Panc1 (cell line): Measurements from ENCODE around the gene TBC1D10A. TPM values are rescaled to one million over a fixed set of nuclear protein-coding genes. Genes with fewer than 3 reads are reported as not detected.
"Not testable (repeated sequence)": the region's sequence is repeated elsewhere in the genome, so short reads cannot be mapped to it uniquely, and the experiment has no call there.

ENCODE experiments used
- ATAC-seq: fragments of 200-7000 bp; cut with Tn5 transposase; 2 replicates; pipeline ENCODE4 v1.9.1; 2020; ENCODE audit warnings: mild to moderate bottlenecking, moderate library complexity
- BruUV-seq: library from RNA; stranded (reverse); fragments of 400-500 nt; replicated peaks from 2 replicates; lab custom pipeline; 2021; lab: Mats Ljungman, UMichigan
- CTCF ChIA-PET: fragments of 300-600 bp; sonication (Branson Sonifier 250); formaldehyde crosslinking; loops from one replicate; lab custom pipeline; 2022; ENCODE audit warnings: antibody characterized with exemption; lab: Charles Lee
- POLR2A ChIA-PET: fragments of 300-600 bp; sonication (Branson Sonifier 250); formaldehyde crosslinking; loops from one replicate; lab custom pipeline; 2022; ENCODE audit warnings: antibody characterized with exemption; lab: Charles Lee
- DNase-seq: peaks from one replicate; pipeline ENCODE4 v3.0.0-alpha.2; 2010; ENCODE audit warnings: low read depth, low spot score
- H3K27ac ChIP-seq: 2 replicates; pipeline ENCODE4 v1.5.1; 2011; ENCODE audit warnings: mild to moderate bottlenecking, low read length, inconsistent platforms
- H3K27me3 ChIP-seq: fragments of 200-500 bp; sonication (Bioruptor generic); 2 replicates; pipeline ENCODE4 v1.6.0; 2014; ENCODE audit warnings: low read length, inconsistent platforms; ENCODE audit not compliant: control insufficient read depth, insufficient read depth
- H3K36me3 ChIP-seq: fragments of 200-500 bp; sonication (Bioruptor generic); 2 replicates; pipeline ENCODE4 v1.5.1; 2014; ENCODE audit warnings: inconsistent platforms, mild to moderate bottlenecking, low read length, moderate library complexity; ENCODE audit not compliant: control insufficient read depth, insufficient read depth
- H3K4me1 ChIP-seq: 2 replicates; pipeline ENCODE4 v1.5.1; 2011; ENCODE audit warnings: inconsistent platforms, mild to moderate bottlenecking, low read length, moderate library complexity; ENCODE audit not compliant: control insufficient read depth, insufficient read depth
- H3K4me3 ChIP-seq, 2 experiments: 2 replicates each; pipeline ENCODE4 v1.5.1; 2011 to 2012; ENCODE audit warnings: low read depth in 2 of 2, low read length in 2 of 2, mild to moderate bottlenecking in 2 of 2, inconsistent platforms in 1 of 2, moderate library complexity in 1 of 2
- H3K9me3 ChIP-seq: fragments of 200-500 bp; sonication (Bioruptor generic); 2 replicates; pipeline ENCODE4 v1.5.1; 2014; ENCODE audit warnings: low read depth, mild to moderate bottlenecking, inconsistent platforms, low read length, moderate library complexity; ENCODE audit not compliant: control insufficient read depth, insufficient read depth
- CTCF ChIP-seq: fragments of 450-650 bp; IDR thresholded peaks from 2 replicates; pipeline ENCODE4 v1.5.1; 2017; ENCODE audit warnings: mild to moderate bottlenecking
- POLR2AphosphoS5 ChIP-seq: IDR thresholded peaks from 2 replicates; pipeline ENCODE4 v1.6.1; 2012; ENCODE audit warnings: mild to moderate bottlenecking, low read depth, low read length, moderate library complexity
- REST ChIP-seq, 2 experiments: IDR thresholded peaks; 2 replicates each; pipeline ENCODE4 v1.6.1; 2011 to 2012; ENCODE audit warnings: low read depth in 2 of 2, control low read depth in 1 of 2, low read length in 1 of 2, mild to moderate bottlenecking in 1 of 2, moderate library complexity in 1 of 2; ENCODE audit not compliant: insufficient read depth in 1 of 2
- SIN3A ChIP-seq: IDR thresholded peaks from 2 replicates; pipeline ENCODE4 v1.6.1; 2012; ENCODE audit warnings: low read depth, mild to moderate bottlenecking, low read length, moderate library complexity, borderline replicate concordance; ENCODE audit not compliant: insufficient read depth
- TCF7L2 ChIP-seq: IDR thresholded peaks from 2 replicates; pipeline ENCODE4 v1.6.1; 2011; ENCODE audit warnings: mild to moderate bottlenecking, low read depth, low read length, inconsistent platforms
- in situ Hi-C: cut with HindIII; loops from 2 replicates; pipeline ENCODE4 v1.10.0; 2016; ENCODE audit warnings: low sequenced_read_pairs, low pct_unique_long_range_greater_than_20kb
- intact Hi-C: fragments of 100-400 bp; cut with micrococcal nuclease; formaldehyde crosslinking; loops from one replicate; pipeline ENCODE4 v1.10.0; 2022; ENCODE audit not compliant: unreplicated experiment
- total RNA-seq: library from RNA; stranded (reverse); gene quantifications from one replicate; pipeline ENCODE4 v1.2.1, GENCODE V29; 2021; ENCODE audit not compliant: unreplicated experiment

Gene TBC1D10A
- total RNA-seq, 1 experiment from 2014 or later: 14.9 TPM

DNA sequence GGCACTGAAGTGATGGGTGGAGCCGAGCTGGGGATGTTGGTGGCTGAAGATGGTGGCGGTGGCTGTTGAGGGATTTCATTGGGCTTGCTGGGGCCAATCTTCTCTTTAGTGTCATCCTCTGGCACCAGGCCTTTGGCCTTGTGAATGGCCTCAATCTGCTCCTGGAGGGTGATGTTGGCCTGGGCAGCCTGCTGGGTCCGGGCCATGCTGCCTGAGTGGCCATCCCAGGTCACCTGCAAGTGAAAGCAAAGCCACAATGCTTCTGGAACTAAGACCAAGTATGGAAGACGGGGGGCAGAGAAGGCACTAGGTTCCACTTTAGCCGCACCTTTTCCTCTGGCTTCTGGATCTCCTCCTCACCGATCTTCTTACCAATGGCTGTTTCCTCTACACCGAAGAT, 12.1 kb upstream of the TBC1D10A start:
- DNase-seq: no peak
- Histone ChIP-seq H3K4me1 (no peaks in the 10 kb centered on the region), H3K36me3 (peaks cover 13% of the 10 kb centered on the region), H3K9me3 (no peaks in the 10 kb centered on the region), H3K4me3 (no peak overlapping the region), H3K27me3 (no peaks in the 10 kb centered on the region), H3K27ac (no peak overlapping the region)
- BruUV-seq: no TSS peak
- no peak for ATAC-seq
- intact Hi-C loops (no loop called here), in situ Hi-C loops (no loop called here)
- POLR2A ChIA-PET: no interaction called here
- CTCF ChIA-PET: no interaction called here
- TF ChIP-seq POLR2AphosphoS5 (no peak), SIN3A (no peak)

DNA sequence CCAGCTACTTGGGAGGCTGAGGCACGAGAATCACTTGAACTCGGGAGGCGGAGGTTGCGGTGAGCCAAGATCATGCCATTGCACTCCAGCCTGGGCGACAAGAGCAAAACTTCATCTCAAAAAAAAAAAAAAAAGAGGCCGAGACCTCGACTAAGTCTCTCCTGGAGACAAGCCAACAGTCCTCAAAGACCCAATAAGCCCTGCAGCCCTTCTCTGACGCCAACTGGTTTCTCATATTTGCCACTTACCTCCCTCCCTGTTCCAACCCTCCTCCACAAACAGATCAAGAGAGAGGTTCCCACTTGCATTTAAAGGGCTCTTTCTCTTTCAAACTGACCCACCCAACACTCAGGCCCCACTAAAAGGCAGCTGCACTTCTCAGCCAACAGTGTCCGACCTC, 11.6 kb upstream of the TBC1D10A start:
- POLR2A ChIA-PET, CTCF ChIA-PET, DNase-seq, H3K27me3 ChIP-seq, H3K4me1 ChIP-seq, ATAC-seq, in situ Hi-C loops, H3K4me3 ChIP-seq, intact Hi-C loops, BruUV-seq, H3K9me3 ChIP-seq, H3K27ac ChIP-seq: not testable (repeated sequence)
- peaks cover 10% of the 10 kb centered on the region for H3K36me3 ChIP-seq

GRCh38 chr22:30337461-30337778, 10.7 kb upstream of the TBC1D10A start:
- no TSS peak for BruUV-seq
- H3K9me3 ChIP-seq: no peaks in the 10 kb centered on the region
- H3K27ac ChIP-seq: no peak overlapping the region
- no peak for ATAC-seq
- H3K27me3 ChIP-seq: no peaks in the 10 kb centered on the region
- no peak for DNase-seq
- no peak overlapping the region for H3K4me3 ChIP-seq
- H3K36me3 ChIP-seq: peaks cover 5% of the 10 kb centered on the region
- no peak for TF ChIP-seq POLR2AphosphoS5
- no peak for TF ChIP-seq CTCF
- no peak for TF ChIP-seq SIN3A
- TF ChIP-seq REST (IDR thresholded peaks at IDR 0.05; ENCODE audit: insufficient read depth in 1 of 2, low read depth in 2 of 2, low read length in 1 of 2): no peak
- no peak for TF ChIP-seq TCF7L2
- intact Hi-C loops (no loop called here), in situ Hi-C loops (no loop called here)
- POLR2A ChIA-PET: interaction anchor here (0.6 kb wide), 1 partner anchor 57 kb away, joined by 3 read pairs; no protein-coding TSS in a partner anchor
- CTCF ChIA-PET: no interaction called here
- no peaks in the 10 kb centered on the region for H3K4me1 ChIP-seq
